Anterior cingulate cortex (tissue), 58 donors: ENCODE data around the gene RPS19BP1.
"Not testable (repeated sequence)": the region's sequence is repeated elsewhere in the genome, so short reads cannot be mapped to it uniquely, and the experiment has no call there.

Source experiments
- DNase-seq, 58 donors: peaks; one replicate each; lab custom pipeline; 2025; lab: John Stamatoyannopoulos, UW

RPS19BP1 gene

DNA sequence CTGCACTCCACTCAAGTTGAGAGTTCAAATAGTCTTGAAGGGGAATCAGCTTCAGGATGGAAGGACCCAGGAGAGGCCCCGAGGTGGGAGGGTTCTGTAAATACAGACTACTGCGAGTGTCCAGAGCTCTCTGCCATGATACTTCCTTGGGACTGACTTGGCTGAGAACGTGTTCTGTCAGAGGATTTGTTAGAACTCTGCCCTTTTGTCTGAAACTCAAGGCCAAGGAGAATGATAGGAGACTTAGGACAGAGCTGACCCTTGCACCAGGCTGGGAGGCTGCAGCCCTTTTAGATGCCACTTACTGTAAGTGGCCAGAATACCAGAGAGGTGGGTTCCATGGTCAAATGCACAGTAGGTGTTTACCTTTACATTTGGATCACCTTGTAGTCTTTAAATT is 15.1 kb downstream of the RPS19BP1 start:
- DNase-seq, result no peak

DNA sequence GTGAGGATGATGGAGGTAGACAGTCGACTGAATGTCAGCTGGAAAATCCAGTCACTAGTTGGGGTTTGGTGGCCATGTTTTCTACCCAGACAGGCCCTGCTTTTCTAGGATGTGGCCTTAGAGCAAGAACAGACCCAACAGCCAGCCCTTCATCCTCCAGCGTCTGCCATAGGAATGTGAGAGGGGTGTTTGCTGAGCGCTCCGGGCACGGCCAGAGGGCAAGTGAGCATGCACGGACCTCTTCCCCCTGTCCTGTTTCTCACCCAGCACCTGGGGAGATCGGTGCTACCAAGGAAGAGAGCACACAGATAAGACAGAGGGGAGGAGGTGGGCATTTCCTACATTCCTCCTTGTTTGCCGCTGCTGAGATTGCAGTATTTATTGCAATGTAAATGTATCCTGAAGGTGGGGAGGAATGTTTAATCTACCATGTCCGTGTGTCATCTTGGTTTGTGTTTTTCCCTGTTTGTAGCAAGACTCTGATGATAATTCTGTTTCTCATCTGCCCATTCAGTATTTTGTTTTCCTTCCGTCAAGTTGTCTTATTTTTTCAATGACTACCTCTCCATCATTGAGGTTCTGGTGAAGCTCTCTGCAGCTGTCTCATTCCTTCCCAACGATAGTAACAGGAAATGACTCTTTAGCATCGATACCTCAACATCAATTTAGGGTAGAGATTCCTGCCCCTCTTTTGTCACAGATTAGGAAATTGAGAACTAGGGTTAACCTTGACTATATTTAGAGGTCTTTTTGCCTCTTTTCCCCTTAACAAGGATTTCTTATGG is 17.1 kb downstream of the RPS19BP1 start:
- DNase-seq, result no peak

DNA sequence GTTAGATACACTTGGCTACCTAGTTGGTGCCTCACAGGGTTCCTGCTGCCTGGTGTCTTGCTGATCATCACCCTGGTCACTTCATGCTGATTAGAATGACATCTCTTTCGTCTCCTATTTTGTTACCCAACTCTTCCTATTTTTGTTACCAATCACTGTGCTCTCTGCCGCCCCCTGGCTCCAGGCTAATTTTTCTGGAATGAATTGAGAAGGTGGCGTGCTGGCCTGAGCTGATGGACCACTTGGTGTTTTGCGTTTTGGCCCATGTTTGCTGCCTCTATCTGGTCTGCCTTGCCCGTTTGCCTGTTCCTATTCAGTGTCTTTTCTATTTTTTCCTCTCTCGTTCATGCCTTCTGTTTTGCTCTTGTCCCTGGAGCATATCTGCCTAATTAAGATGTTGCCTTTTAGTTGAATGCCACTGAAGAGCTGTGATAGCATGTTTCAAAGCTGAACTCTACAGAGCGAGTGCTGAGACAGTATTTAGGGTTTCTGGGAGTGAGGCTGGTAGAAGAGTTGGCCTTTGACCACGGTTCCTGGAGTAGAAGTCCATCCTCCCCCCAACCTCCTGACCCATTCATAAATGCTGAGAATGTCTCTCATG is 18.1 kb downstream of the RPS19BP1 start:
- peak in 36 of 58 donors; percentile 10 to 83 (median 34) for DNase-seq

DNA sequence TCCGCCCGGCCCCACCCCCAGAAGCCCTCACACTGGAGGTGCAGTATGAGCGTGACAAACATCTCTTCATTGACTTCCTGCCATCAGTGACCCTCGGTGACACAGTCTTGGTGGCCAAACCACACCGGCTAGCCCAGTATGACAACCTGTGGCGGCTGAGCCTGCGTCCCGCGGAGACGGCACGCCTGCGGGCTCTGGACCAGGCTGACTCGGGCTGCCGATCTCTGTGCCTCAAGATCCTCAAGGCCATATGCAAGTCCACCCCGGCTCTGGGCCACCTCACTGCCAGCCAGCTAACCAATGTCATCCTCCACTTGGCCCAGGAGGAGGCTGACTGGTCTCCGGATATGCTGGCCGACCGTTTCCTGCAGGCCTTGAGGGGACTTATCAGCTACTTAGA is 18.8 kb downstream of the RPS19BP1 start:
- no peak for DNase-seq

DNA sequence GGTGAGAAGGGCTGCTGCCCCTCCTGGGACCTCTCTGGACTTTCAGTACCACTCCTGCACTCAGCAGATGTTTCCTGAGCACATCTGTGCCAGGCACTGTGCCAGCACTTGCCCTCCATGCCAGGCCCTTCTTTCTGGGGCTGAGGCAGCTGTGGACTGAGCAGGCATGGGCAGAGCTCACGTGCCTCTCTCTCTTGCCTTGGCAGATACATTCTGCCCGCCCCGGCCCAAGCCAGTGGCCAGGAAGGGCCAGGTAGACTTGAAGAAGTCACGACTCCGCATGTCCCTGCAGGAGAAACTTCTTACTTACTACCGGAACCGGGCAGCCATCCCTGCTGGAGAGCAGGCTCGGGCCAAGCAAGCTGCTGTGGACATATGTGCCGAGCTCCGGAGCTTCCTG is 20.5 kb downstream of the RPS19BP1 start:
- DNase-seq, result no peak

DNA sequence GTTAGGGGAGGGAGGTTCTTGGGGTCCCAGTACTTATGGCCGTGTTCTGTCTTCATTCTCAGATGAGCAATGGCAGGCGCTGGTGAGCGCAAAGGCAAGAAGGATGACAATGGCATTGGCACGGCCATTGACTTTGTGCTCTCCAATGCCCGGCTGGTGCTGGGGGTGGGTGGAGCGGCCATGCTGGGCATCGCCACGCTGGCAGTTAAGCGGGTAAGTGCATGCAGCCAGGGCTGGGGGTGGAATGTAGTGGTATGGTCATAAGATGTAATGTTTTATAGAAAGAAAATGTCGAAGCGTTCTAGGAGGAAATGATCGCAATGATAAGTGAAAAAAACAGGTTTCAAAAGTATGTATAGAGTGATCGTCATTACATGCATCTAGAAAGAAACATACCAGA is 21.3 kb downstream of the RPS19BP1 start:
- DNase-seq, result no peak

DNA sequence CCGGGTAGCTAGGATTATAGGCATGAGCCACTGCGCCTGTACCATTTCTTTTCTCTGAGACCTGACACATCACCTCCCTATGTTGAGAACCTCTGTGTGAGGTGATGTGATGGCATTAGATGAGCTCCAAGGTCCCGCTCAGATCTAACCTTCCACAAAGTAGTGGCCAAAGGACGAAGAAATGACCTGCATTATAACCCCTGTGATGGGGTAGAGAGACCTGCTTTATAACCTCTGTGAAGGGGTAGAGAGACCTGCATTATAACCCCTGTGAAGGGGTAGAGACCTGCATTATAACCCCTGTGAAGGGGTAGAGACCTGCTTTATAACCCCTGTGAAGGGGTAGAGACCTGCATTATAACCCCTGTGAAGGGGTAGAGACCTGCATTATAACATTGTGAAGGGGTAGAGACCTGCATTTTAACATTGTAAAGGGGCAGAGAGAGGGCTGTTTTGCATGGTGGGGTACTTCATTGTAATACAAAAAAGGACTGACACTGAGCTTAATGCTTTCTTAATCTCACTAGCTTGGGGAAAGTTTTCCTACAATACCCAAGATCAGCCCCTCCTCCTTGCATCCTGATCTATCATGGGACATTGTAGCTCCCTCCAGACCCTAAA is 21.9 kb downstream of the RPS19BP1 start:
- DNase-seq, result no peak

DNA sequence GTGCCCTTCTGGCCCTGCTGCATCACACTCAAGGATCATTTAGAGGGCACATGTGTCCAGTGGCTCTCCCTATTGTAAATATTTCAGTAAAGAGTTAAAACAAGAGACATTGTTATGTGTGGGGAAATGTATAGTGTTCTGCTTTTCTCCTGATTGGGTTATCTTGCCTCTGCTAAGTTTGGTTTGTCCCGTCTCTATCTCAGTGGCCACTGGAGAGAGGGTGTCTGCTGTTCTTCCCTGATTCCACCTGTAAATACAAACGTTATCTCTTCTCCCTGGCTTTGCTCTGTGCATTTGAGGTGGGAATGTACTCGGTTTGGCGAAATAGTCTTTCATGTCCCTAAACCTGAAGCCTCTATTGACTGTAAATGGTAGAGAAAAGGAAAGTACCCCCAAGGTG is 24.2 kb downstream of the RPS19BP1 start:
- DNase-seq, result no peak

DNA sequence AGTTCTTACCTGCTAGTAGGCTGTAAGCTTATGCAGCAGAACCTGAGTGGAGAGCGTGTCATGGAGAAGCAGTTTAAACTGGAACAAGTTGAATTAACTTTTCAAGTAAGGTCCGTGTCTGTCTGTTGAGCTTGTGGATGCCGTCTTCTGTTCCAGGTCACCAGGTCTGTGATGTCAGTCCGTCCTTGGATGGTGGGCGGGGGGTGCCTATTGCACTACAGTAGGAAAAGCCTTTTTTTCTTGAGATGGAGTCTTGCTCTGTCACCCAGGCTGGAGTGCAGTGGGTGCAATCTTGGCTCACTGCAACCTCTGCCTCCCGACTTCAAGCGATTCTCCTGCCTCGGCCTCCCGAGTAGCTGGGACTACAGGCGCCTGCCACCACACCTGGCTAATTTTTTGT is 25.5 kb downstream of the RPS19BP1 start:
- not testable (repeated sequence) for DNase-seq

DNA sequence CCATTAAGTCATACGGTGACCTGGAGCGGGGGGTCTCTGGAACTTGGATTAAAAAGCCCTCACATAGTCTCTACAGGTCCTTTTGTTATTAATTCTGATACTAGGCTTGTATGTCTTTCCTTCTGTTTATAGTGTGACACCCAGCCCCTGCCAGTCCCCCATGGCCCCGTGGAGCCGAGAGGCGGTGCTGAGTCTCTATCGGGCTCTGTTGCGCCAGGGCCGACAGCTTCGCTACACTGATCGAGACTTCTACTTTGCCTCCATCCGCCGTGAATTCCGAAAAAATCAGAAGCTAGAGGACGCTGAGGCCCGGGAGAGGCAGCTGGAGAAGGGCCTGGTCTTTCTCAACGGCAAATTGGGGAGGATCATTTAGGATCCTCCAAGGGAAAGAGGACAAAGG is 28.5 kb downstream of the RPS19BP1 start:
- DNase-seq, result no peak

DNA sequence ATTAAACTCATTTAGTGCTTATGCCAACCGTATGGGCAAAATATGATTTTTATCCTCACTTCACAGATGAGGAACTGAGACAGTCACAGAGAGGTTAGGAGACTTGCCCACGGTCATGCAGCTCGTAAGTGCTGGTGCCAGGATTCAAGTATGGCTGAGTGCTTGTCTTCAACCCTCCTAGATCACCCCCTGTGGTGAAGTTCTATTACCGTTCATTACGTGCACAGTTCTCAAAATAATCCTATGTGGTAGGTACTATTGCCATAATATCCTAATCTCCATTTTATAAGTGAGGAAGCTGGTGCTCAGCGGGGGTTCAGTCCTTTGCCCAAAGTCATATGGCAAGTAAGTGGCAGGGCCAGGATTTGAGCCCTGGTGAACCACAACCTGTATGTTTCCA is 28.9 kb downstream of the RPS19BP1 start:
- no peak for DNase-seq

DNA sequence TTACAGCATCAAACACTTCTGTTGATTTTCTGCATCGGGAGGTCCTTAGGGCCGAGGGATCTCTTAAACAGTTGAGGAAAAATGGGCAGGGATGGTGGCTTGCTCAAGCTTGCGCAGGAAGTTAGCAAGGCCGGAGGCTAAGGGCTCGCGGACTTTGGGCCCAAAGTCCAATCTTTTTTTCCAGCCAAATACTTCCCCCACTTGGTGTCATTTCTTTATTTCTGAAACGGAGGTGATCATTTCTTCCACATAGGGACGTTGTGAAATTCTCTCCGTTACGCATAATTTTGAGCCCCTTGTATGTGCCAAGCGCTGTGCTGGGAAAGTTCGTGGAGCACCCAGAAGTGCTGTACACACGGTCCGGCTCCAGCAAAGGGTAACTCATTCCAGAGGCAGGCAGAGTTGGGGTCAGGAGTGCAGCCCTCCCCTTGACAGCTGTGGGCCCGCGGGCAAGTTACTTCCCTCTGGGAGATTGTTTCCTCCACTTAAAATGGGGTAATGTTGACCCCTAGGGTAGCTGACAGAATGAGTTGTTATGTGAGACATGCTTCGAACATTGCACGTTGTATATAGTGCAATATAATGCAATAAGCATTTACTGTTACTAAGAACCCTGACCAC is 29.6 kb downstream of the RPS19BP1 start:
- DNase-seq, result no peak

DNA sequence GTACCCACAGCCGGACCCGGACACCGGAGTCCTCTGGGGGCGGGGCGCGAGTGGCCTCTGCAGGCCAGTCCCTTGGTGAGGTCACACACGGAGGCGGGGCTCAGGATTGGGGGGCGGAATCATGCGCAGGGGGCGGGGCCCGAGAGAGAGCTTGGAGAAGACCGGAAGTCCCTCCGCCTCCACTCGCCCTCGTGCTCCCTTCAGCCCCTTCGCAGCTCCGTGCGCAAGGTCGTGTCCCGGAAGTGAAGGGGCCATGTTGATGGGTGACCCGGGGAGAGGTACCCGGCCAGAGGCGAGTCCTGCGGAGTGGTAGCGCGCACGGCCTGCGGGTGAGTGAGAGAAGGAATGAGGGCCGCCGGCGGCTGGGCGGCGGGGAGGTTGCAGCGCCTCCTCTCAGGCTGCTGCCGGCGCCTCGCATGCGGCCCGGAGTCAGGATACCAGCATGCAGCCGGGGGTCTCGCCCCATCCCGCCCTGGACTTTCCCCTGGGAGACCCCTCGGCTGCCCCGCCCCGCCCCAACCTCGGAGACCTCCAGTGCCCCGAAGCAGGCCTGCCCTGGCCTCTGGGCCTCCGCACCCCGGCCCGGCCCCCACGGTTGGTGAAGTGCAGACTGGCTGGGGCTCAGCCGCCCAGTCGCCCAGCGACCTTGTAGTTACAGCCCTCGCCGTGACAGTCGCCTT is 30.3 kb downstream of the RPS19BP1 start, which contains the start of gene MIEF1:
Gene MIEF1 (plus strand): TSS at position 182 of the 680 bp plus-strand sequence. CDS start 9,005 bp downstream, outside the sequence.
- peak; percentile 63 to 99 (median 96) for DNase-seq

DNA sequence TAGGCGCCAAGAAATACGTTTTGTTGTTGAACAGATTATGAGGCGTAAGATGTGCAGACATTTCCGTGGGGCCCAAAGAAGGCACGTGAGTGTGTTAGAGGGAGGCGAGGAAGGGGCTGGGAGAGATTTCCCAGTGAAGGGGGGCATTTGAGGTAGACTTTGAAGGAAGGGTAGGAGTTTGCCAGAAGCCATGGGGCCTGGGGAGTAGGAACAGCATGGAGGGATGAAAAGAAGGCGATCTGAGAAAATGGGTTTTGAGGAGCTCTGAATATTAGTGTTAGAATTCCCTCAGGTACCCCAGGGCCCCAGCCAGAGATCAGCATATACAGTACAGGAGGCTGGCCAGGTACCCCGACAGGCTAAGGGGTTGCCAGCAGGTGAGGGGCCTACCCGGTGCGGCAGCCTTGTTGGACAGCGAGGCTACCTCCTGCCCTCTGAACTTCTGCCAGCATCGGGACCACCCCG is 30.9 kb downstream of the RPS19BP1 start:
- no peak for DNase-seq

DNA sequence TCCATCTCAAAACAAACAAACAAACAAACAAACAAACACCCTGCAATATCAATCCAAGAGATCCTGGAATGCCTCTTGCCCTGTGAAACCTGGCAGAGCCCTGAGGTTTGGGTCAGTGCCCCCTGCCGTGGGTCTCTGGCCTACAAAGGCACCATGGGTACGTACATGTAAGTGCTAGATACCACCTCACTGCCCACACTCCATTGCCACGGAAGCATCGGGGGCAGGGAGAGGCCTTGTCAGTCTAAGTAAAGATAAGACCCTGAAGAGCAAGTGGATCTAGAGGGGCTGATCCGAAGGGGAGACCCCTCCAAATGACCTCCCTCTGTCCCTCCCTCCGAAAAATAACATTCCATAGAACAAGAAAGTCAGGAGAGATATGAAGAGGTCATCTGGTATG is 32.4 kb downstream of the RPS19BP1 start:
- no peak for DNase-seq

DNA sequence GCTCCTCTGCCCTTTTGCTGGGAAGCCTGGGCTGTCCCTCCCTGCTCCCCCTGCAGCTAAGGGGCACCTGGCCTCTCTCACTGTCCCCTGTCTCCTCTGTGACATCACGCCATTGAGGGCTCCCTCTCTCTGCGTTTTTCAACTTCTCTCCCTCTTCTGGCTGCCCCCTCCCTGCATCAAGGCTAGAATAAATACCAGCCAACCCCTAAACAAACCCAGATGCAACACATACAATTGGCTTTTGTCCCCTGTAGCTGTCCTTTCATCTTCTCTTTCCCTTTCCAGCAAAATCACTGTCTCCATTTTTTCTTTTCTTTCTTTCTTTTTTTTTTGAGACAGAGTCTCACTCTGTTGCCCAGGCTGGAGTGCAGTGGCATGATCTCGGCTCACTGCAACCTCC is 33.7 kb downstream of the RPS19BP1 start:
- peak in 21 of 58 donors; percentile 19 to 77 (median 48) for DNase-seq

DNA sequence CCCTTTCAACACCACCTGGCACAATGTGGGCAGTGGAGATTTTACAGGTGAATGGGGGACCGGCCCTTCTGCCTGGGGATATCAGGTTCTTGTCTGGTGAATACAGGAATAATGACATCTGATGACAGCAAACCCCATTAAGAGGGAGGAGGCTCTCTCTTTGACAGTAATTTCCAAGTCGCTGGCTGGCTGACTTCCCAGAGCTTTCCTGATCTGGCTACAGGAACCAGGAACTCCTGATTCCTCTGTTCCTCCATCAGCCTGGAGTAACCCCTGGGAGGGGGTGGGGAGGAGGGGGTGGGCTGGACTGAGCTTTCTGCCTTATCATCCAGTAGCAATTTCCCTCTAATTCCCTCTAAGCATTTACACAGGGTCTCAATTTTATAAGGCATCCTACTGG is 34.2 kb downstream of the RPS19BP1 start:
- peak in 12 of 58 donors; percentile 26 to 67 (median 55) for DNase-seq

DNA sequence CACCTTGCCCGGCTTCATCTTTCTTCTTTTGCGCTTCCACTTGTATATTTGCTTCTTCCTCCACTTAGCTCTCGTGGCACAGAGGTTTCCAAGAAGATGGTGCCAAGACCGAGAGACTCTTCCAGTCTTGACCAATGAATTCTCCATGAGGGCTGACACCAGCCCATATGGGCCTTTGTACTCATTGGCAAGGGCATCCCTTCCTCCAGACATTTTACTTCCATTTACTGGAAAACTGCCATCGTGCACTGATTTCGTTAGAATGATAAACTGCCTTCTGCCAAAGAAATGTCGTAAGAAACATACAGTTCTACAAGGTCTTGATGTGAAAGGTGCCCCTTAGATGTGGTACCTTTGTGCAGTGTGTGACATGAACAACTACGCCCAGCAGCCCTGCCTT is 35.1 kb downstream of the RPS19BP1 start:
- DNase-seq, result no peak

DNA sequence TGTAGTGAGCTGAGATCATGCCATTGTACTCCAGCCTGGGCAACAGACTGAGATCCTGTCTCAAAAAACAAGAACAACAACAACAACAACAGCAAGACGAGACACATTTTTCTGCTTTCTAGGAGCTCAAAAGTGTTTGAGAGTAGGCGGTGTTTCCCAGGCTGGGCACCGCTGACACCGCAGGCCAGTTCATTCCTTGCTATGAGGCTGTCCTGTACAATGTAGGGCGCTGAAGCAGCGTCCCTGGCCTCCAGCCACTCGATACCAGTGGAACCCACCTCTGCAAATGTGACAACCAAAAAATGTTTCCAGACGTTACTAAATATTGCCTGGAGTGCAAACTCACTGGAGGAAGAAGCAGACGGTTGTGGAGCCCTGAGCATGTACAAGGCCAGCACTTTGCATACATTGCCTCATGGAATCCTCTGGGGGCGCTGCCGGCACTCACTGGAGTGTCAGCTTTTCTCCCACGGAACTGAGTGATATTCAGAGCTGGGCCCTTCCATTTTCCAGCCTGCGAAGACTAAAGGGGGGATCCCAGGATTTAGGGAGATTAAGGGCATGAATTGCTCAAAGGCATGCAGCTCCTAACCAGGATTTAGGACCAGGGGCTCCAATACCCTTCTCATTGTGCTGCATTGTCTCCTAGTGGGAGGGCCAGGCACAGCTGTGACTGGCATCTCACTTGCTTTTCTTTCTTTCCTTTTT is 36.3 kb downstream of the RPS19BP1 start:
- DNase-seq, result peak in 56 of 58 donors; percentile 14 to 91 (median 76)
